ENCODE data around the gene BPHL.
"Not testable (repeated sequence)": the region's sequence is repeated elsewhere in the genome, so short reads cannot be mapped to it uniquely, and the experiment has no call there.

BPHL gene

DNA sequence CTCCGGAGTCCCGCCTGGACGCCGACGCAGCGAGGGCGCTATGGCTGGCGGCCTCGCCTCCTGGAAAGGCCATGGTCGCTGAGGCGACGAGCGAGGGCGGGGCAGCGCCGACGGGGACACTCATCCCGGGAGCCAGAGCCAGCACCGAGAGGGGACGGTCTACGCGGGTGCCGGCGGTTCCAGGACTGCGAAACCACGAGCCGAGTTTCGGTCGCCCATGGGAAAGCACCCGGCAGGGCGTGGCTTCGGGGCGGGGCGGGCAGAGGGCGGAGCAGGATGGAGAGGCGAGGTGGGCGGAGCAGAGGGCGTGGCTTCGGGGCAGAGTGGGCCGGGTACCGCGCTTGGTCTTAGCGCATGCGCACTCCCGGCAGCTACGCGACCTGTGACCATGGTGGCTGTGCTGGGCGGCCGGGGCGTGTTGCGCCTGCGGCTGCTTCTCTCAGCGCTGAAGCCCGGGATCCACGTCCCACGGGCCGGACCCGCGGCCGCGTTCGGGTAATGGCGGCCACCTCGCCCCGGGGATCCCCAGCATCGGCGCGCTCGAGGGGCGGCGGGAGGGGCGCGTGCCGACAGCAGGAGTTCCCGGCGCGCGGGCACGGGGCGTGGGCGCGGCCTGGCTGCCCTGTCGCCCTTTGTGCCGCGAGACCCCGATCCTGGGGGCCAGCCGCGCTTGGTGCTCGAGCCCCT, at the start of gene BPHL:
Gene BPHL, plus strand, starts transcription at position 359 of the 687 bp plus-strand sequence. Its CDS starts 30 bp downstream, at position 389.
- peak; percentile 84 to 99 (median 96) for DNase-seq

DNA sequence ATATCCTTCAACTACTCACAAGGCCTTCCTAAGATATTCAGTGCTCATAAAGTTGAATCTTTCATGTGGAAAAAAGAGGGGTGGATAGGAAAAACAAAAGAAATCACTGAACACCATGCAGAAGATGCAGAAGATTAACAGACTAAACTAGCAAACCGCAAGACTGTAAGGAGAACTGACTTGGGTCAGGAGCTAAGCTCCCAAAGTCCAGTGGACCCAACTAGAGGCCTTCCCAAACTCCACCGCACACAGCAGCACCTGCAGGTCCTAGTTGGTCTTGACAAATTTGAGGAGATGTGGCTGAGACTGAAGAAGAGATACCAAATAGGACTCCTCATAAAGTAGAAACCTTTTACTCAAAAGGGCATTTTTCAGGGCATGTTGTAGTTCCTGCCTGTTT, 46.9 kb upstream of the BPHL start:
- DNase-seq, result no peak

DNA sequence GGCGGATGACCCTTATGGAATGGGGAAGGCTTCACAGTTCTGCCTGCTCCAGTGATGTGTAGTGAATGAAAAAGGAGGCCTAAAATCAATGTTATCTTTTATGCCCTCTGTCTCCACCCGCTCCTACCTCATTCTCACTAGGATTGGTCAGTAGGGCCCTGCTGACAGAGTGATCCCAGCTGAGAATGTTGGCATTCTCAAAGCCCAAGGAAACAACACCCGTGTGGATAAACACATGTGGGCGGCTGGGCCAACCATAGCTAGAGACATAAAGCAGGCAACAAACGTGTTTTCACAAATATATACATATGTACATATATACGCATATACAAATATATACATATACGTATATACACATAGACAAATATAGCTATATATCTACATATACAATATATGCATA, 45.7 kb upstream of the BPHL start:
- no peak for DNase-seq

DNA sequence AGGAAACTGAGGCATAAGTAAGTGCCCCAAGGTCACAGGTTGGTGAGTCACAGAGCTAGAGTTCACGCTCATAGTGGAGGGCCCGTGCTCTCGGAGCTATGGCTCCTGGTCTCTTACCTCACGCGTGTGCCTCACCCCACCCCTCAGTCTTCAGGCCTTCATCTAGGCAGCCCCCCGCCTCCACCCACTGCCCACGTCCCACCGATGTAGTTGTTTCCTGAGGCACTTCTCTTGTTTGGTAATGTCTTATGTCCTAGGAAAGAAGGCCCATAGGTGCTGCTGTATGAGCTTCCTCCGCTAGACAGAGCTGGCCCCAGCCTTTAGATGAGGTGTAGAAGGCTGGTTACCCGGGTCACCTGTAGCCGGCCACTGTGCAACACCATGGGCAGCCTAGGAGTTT, 45.1 kb upstream of the BPHL start:
- no peak for DNase-seq

DNA sequence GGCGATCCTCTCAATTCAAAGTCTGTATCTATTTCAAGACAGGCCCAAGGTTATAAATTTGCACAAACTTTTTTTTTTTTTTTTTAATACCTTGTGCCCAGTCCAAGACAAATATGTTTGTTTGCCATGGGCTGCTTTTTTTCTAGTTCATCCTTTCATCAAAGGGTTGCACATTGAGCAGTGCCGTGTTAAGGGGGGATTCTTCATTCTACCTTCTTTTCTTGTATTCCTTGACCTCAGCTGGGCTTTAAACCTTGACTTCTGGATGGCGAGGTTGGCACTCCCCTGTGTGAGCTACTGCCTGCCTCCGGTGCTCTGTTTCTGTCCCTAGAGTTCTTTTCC, 42.8 kb upstream of the BPHL start:
- DNase-seq, result no peak

DNA sequence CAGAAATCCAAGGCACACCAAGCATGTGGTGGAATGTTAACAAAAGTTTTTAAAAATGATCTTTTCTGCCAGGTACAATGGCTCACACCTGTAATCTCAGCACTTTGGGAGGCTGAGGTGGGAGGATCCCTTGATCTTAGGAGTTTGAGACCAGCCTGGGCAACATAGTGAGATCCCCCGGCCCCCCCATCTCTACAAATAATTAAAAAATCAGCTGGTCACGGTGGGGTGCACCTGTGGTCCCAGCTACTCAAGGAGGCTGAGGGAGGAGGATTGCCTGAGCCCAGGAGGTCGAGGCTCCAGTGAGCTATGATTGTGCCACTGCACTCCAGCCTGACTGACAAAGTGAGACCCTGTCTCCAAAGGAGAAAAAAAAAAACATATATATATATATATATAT, 42.2 kb upstream of the BPHL start:
- no peak for DNase-seq

DNA sequence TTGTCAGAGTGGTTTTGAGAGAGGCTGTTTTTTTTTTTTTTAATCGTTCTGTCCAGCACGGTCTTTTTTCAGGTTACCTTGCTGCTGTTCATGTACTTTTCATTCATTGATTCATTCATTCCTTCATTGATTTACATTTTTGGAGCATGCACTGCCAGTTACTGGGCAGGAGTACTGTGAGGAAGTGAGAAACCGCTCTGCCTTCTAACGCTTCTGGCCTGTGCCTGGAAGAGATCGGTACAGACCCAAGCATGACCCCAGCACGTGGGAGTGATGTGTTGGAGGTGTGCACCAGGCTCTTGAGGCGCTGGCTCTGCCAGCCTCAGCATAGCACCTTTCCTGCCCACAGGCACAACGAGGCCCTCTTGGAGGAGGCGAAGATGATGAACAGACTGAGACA, 41.1 kb upstream of the BPHL start:
- no peak for DNase-seq

DNA sequence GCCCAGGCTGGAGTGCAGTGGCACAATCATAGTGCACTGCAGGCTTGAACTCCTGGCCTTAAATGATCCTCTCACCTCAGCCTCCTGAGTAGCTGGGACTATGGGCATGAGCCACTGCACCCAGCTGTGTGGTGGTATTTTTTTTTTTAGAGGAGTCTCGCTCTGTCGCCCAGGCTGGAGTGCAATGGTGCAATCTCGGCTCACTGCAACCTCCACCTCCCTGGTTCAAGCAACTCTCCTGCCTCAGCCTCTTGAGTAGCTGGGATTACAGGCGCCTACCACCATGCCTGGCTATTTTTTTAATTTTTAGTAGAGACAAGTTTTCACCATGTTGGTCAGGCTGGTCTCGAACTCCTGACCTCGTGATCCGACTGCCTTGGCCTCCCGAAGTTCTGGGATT, 39.6 kb upstream of the BPHL start:
- DNase-seq, result not testable (repeated sequence)

DNA sequence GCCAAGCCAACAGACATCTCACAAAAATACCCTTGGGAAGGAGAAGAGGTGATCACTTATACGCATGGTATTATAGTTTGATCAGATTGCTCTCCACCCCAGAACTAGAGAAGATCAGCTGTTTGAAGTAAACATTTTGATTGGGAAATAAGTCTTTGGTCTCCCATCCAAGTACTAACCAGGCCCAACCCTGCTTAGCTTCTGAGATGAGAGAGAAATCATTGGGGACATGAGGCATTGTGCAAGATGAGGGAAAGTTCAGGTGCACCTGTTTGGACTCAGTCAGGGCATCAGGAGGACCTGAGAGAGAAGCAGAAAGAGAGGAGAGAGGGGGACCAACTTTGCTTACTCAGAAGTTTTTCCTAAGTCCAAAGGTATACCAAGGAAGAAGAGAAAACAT, 38.8 kb upstream of the BPHL start:
- DNase-seq, result no peak

DNA sequence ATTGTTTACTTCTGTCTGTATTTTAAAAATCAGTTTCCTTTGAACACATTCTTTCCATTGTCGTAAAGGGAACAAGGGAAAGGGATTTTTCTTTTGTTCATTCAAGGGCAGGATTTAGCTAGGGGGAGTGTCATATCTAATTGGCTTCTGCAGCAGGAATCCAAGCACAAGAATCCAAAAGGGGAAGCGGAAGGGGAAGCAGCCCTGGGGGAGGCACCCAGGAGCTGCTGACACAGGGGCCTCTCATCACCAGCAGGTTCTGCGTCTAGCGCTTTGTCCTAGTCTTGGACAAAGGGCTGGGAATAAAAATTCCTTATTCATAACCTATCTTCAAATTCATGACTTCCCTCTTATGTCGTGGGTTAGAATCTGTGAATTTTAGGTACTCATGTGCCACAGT, 36.6 kb upstream of the BPHL start:
- peak in 8 of 51 donors; percentile 5 to 28 (median 16) for DNase-seq

DNA sequence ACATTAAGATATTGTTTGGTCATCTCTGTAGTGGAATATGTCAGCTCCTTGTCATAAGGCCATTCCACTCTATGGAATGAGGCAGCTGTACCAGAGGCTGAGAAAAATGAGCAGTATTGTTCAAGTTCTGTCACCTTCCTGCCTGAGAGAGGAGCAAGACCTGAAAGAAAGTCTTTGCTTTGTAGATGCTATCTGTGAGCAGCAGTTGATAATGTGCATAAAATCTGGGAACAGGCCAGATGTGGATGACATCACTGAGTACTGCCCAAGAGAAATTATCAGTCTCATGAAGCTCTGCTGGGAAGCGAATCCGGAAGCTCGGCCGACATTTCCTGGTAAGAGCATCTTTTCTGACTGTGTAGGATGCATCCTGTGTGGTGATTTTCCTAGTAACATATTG, 33.4 kb upstream of the BPHL start:
- DNase-seq, result peak in 1 of 51 donors; percentile 11

DNA sequence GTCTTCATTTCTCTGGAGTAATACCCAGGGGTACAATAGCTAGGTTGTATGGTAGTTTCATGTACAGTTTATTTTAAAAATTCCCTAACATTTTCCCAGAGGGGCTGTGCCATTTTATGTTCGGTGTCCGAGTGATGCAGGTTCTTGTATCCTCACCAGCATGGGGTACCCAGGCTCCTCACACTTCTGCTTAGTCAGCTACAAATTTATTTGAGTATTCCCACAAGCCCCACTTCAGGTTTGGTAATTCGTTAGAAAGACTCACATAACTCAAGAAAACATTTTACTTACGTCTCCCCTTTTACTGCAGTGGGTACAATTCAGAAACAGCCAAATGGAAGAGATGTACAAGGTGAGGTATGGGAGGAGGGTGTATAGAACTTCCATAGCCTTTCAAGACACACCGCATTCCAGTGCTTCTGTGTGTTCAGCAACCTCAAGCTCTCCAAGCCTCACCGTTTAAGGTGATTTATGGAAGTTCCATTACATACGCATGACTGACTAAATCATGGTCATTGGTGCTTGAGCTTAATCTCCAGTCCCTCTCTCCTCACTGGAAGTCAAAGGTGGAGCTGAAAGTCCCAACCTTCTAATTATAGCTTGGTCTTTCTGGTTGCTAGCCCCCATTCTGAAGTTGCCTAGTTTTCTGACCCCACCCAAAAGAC, 32.1 kb upstream of the BPHL start:
- no peak for DNase-seq

DNA sequence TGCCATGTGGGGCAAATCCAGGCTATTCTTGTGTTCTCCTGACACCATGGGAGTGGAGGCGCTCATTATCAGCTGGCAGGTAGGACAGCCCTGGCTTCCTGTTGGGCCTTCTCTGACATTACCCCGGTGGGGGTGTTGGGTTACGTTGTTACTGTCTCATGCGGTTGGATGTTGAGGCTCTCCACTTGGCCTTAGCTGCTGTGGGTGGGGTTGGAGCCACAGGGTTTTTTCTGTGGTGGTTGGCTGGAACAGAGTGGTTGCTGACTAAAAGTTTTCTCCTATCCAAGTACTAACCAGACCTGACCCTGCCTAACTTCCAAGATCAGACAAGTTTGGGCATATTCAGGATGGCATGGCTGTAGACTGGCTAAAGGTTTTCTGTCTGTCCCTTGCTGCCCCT, 30.1 kb upstream of the BPHL start:
- DNase-seq, result no peak

DNA sequence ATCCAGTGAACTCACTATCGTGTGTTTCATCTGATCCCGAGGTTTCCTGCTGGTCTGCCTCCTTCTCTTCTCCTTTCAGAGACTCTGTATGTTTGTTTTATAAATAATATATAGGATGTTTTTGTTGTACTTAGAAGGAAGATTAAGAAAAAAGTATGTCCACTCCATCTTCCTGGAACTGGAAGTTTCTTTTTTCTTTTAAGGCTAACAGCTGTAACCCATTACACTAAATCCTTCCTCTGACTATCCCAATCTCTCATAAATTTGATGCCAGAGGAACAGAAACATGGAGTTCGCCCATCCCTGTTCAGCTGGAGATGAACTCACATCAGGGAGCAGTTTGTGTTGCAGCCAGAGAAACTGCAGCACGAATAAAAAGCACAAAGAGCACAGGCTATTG, 29.5 kb upstream of the BPHL start:
- no peak for DNase-seq

DNA sequence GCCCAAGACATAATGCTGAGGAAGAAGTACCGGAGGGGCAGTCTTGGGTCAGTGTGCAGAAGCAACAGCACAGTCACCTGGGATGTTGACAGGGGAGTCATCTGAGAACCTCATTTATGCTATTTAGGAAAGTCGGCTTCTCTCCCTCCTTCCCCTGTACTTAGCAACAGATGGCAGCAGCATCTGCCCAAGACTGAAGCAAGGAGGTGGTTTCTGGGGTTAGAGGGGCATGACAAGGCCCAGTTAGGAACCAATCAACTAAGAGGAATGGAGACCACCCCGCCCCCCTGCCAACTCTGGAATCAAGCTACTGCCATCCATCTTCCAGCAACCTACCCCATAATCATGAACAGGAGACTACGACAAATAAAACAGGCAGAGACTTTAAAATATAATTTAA, 28.5 kb upstream of the BPHL start:
- DNase-seq, result no peak

DNA sequence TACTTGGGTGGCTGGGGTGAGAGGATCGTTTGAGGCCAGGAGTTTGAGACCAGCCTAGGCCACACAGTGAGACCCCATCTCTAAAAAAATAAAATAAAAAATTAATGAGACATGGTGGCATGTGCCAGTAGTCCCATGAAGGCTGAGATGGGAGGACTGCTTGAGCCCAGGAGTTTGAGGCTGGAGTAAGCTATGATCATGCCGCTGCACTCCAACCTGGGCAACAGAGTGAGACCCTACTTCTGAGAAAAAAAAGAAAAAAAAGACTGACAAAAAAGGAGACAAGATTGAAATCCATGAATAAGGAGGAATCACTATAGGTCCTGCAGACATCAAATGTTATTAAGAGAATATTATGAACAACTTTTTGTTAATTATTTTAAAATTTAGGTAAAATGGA, 23.7 kb upstream of the BPHL start:
- DNase-seq, result no peak

DNA sequence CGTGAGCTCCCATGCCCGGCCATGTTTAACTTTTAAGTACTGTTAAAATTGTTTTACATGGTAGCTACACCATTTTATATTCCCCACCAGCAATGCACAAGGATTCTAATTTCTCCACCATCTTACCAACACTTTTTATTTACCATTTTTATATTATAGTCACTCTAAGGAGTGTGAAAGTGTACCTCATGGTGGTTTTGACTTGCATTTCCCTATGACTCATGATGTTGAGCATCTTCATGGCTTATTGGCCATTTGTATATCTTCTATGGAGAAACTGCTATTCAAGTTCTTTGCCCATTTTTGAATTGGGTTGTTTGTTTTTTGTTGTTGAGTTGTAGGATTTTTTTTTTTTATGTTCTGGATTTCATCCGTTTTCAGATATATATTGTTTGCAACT, 15.6 kb upstream of the BPHL start:
- no peak for DNase-seq

DNA sequence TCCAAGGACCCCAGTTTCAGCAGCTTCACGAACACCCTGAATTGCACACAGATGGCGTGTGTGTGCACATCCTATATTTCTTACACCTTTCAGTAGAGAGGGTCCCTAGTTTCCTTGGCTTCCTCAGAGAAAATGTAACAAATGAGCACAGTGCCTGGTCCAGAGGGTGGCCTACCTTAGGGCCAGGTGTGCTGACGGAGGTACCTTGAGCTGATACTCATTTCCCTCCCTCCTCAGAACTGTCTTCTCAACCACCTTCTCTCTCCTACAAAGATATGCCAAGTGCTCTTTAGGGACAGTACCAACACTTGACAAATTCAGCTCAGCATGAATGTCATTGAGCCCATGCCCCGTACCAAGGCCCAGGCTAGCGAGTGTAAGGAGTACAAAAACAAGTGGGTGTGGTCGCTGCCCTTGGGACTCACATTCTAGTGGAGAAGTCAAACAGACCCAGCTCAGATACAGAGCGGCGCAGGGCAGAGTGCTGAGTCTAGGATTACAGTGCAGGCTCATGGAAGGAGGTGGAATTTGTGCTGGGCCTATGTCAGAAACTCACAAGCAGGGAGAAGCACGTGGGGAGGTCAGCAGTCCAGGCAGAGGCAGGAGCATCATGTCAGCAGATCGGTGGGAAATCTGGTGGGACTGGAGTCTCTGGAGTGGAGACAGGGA, 9.6 kb upstream of the BPHL start:
- no peak for DNase-seq

DNA sequence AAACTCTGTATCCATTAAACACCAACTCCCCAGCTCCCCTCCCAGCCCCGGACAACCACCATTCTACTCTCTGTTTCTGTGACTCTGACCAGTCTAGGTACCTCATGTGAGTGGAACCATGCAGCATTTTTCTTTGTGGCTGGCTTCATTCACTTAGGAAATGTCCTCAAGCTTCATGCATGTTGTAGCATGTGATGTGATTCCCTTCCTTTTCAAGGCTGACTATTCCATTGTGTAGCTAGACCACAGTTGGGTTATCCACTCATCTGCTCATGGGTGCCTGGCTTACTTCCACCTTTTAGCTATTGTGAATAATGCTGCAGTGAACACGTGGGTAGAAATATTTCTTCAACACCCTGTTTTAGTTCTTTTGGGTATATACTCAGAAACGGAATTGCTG, 8.8 kb upstream of the BPHL start:
- DNase-seq, result no peak

DNA sequence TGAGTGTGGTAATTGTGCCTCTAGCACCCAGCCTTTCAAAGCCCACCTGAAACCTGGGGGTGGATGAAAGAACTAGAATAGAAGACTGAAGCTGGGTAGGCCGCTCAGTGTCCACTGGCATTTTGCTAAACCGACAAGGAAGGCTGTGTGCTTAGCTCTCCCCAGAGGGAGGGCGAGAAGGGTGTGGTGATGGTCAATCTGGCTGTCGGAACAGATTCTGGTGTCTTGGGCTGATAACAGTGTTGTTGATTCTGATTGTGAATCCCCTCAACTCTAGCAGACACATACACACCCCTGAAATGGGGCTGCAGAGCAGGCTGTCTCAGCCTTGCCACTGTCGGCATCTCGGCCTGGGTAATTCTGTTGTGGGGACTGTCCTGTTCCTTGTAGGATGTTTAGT, 4.1 kb upstream of the BPHL start:
- DNase-seq, result no peak

DNA sequence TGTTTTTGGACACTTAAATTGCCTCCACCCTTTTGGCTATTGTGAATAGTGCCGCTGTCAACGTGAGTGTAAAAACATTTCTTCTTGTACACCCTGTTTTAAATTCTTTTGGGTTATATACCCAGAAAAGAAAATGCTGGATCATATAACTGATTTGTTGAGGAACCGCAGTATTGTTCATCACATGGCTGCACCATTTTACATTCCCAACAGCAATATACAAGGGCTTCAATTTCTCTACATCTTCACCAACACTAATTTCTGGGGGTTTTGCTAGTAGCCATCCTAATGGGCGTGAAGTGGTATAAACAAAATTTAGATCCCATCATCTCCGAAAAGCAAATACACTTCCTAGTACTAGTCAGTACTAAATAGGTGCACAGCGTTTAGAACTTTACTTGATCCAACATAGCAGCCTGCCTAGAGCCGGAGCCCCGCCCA, 579 bp upstream of the BPHL start:
- DNase-seq, result no peak

DNA sequence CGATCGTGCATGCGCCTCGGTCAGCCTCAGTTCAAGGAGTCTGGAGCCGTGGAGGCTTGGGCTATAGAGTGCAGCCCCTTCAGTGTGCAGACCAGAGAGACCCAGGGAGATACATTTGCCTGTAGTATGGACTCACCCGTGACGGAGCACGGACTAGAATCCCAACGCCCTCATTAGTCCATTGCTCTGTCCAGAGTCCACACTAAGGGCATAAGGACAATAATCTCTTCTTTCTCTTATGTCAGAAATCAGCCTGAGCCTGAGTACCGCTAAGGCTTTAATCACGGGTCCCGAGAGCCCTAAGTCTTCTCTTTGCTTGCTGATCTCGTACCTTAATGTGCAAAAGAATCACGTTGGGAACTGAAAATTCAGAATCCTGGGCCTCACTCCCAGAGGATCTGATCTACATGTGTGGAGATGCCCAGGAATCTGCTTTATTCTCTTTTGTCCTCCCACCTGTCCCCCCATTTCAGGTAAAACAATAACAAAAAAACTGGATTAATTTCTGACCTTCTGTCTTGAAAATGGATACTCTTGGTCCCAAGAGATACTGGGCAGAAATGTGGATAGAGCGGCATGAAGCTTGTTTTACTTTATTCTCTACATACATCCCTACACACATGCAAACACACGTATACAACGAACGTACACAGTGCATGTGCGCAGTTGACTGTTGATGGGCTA, 671 bp downstream of the BPHL start:
- DNase-seq, result peak in 5 of 51 donors; percentile 20 to 57 (median 43)

DNA sequence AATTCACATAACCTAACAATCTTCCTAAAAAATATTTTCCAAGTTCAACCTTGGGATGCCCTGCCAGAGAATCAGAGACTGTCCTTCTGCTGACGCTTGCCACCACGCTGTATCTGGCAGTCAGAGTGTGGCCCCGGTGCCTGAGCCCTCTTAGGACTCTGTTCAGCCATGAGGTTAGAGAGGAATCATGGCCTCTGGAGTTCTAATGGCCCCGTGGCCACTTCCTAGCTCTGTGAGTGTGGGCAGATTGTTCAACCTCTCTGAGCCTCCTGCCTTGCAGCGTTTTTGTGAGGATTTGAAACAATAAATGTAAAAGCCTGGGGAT, 2.2 kb downstream of the BPHL start:
- DNase-seq, result no peak

Measured in hypothalamus (tissue), 51 donors.